ENCODE measurements around the gene TTC9. TPM values are rescaled to one million over a fixed set of nuclear protein-coding genes. Genes with fewer than 3 reads are reported as not detected.

TTC9 gene
- polyA plus RNA-seq, 2 of the 4 experiments (the other 2 are of a cell fraction): 1.3 to 2.0 TPM

DNA sequence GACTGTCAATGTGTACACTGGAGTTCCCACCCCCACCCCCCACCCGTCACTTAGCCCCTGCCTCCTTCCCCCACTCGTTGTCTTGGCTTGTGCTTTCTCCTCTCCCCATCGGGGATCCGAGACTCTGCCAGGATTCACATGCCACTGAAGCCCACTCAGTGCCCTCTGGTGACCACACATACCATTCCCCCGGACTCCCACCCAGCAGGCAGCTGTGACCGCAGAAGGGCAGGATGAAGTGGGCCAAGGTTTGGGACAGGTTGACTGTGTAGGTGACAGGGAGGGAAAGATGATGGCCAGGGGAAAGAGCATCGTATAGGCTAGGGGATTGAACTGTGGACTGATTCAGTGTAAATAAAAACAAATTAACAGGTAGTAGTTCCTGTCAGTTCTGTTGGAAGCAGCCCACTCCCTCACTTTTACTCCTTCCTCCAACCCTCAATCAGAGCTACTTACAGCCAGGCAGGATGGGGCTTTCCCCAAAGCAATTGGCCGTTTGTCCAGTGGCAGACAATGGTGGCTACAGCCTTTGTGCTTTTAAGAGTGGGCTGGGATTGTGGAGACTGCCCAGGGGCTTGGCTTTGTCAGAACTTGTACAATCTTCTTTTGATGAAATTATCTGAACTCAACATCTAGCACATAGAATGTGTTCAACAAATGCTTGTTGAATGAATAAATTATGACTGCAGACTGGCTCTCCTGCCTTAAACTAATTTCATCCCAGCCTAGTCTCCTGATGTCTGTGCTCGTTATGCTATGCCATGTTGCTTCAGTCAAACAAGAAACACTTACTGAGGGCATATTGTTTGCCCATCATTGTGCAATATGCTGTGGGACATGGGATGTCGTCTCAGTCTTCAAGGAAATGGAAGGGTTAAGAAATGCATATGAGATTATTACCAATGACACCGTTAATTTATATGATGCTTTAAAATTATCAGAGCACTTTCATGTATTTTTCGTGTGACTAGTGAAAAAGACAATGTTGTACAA is 30.2 kb downstream of the TTC9 start:
- WGBS (ENCODE audit: missing lambda C conversion rate): 54% methylated on average over 7 of the region's 12 CpGs
- no peak overlapping the region for H3K4me3 ChIP-seq
- no peak overlapping the region for H3K27ac ChIP-seq
- TF ChIP-seq FOSB (CRISPR knock-in tag; IDR thresholded peaks at IDR 0.05): no peak
- TF ChIP-seq NPAS2 (CRISPR knock-in tag; IDR thresholded peaks at IDR 0.05; ENCODE audit: borderline replicate concordance): no peak
- no peak for TF ChIP-seq MAZ (IDR thresholded peaks at IDR 0.05; ENCODE audit: borderline replicate concordance, low read depth, low read length)
- no peak for TF ChIP-seq HOXB13 (CRISPR knock-in tag; IDR thresholded peaks at IDR 0.05; ENCODE audit: low read depth)
- no peak for TF ChIP-seq FOSL2 (IDR thresholded peaks at IDR 0.05)
- no peak for TF ChIP-seq FOSL2 (CRISPR knock-in tag; IDR thresholded peaks at IDR 0.05)
- no peak for TF ChIP-seq BHLHE40 (IDR thresholded peaks at IDR 0.05; ENCODE audit: low read depth, low read length)
- TF ChIP-seq MAFK (IDR thresholded peaks at IDR 0.05; ENCODE audit: partially characterized antibody): no peak
- TF ChIP-seq JUNB (IDR thresholded peaks at IDR 0.05): no peak
- TF ChIP-seq CHD2 (IDR thresholded peaks at IDR 0.05; ENCODE audit: low read length, partially characterized antibody): no peak
- no peak for TF ChIP-seq CBX8 (IDR thresholded peaks at IDR 0.05)
- no peak for TF ChIP-seq CHD4 (IDR thresholded peaks at IDR 0.05; ENCODE audit: borderline replicate concordance)
- TF ChIP-seq HEYL (CRISPR knock-in tag; IDR thresholded peaks at IDR 0.05): no peak
- TF ChIP-seq HOXB5 (CRISPR knock-in tag; IDR thresholded peaks at IDR 0.05): no peak
- TF ChIP-seq, protein P1, sequence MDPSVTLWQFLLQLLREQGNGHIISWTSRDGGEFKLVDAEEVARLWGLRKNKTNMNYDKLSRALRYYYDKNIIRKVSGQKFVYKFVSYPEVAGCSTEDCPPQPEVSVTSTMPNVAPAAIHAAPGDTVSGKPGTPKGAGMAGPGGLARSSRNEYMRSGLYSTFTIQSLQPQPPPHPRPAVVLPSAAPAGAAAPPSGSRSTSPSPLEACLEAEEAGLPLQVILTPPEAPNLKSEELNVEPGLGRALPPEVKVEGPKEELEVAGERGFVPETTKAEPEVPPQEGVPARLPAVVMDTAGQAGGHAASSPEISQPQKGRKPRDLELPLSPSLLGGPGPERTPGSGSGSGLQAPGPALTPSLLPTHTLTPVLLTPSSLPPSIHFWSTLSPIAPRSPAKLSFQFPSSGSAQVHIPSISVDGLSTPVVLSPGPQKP (IDR thresholded peaks at IDR 0.05; ENCODE audit: low read depth, low read length): no peak
- TF ChIP-seq EHMT2 (IDR thresholded peaks at IDR 0.05; ENCODE audit: low read depth): no peak
- TF ChIP-seq RARB (CRISPR knock-in tag; IDR thresholded peaks at IDR 0.05): no peak
- no peak for TF ChIP-seq HDAC2 (IDR thresholded peaks at IDR 0.05)
- TF ChIP-seq, protein P2, sequence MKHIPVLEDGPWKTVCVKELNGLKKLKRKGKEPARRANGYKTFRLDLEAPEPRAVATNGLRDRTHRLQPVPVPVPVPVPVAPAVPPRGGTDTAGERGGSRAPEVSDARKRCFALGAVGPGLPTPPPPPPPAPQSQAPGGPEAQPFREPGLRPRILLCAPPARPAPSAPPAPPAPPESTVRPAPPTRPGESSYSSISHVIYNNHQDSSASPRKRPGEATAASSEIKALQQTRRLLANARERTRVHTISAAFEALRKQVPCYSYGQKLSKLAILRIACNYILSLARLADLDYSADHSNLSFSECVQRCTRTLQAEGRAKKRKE (CRISPR knock-in tag; IDR thresholded peaks at IDR 0.05; ENCODE audit: low read depth): no peak
- no peak for TF ChIP-seq HOXA7 (CRISPR knock-in tag; IDR thresholded peaks at IDR 0.05)
- TF ChIP-seq SMC3 (IDR thresholded peaks at IDR 0.05): no peak
- FAIRE-seq: no peak
- no peak for ATAC-seq
- no peak for DNase-seq (ENCODE audit: low read depth in 1 of 2, low spot score in 1 of 2)
- H3K4me1 ChIP-seq: no peaks in the 10 kb centered on the region
- no peaks in the 10 kb centered on the region for H3K9me3 ChIP-seq
- ChIA-PET CTCF (interaction anchor here (0.9 to 1.6 kb wide), 2 partner anchors 15 to 41 kb away, joined by 3 read pairs; no protein-coding TSS in a partner anchor), POLR2A (no interaction called here)
- H3K4me2 ChIP-seq: no peak overlapping the region

DNA sequence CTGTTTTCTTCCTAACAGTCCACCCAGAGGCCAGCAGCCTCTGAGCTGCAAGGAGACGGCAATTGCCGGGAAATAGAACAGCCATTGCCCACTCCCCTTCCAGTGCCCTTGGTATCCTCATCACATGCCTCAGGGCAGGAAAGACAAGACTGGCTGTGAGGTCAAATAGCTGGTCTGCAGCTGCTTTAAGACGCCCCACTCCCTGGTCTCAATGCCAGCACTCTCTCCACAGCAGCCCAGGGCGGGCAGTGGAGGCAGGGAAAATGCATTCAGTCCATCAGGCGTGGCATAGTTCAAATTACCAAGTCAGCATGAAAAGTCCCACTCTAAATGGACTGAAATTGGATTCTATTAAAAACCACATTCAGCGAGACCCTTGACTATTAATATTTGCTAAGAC is 35.6 kb downstream of the TTC9 start:
- TF ChIP-seq CBX8 (IDR thresholded peaks at IDR 0.05) (no peak), RARB (CRISPR knock-in tag; IDR thresholded peaks at IDR 0.05) (no peak), RCOR1 (IDR thresholded peaks at IDR 0.05; ENCODE audit: low read depth, low read length) (no peak), FOSB (CRISPR knock-in tag; IDR thresholded peaks at IDR 0.05) (no peak), ESRRA (IDR thresholded peaks at IDR 0.05; ENCODE audit: borderline replicate concordance, low read length) (no peak), NFE2L2 (conservative IDR thresholded peaks at IDR 0.05; ENCODE audit: low read length) (no peak), SMC3 (IDR thresholded peaks at IDR 0.05) (no peak), HEYL (CRISPR knock-in tag; IDR thresholded peaks at IDR 0.05) (no peak), HOXA7 (CRISPR knock-in tag; IDR thresholded peaks at IDR 0.05) (no peak), POLR2A (IDR thresholded peaks at IDR 0.05; ENCODE audit: low read length) (no peak), MAZ (IDR thresholded peaks at IDR 0.05; ENCODE audit: borderline replicate concordance, low read depth, low read length) (no peak), HOXB5 (CRISPR knock-in tag; IDR thresholded peaks at IDR 0.05) (no peak), CEBPB (IDR thresholded peaks at IDR 0.05) (no peak)
- TF ChIP-seq, protein P2 (CRISPR knock-in tag; IDR thresholded peaks at IDR 0.05; ENCODE audit: low read depth): no peak
- TF ChIP-seq, protein P3, sequence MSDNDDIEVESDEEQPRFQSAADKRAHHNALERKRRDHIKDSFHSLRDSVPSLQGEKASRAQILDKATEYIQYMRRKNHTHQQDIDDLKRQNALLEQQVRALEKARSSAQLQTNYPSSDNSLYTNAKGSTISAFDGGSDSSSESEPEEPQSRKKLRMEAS (IDR thresholded peaks at IDR 0.05): no peak
- TF ChIP-seq, protein P4, sequence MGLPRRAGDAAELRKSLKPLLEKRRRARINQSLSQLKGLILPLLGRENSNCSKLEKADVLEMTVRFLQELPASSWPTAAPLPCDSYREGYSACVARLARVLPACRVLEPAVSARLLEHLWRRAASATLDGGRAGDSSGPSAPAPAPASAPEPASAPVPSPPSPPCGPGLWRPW (IDR thresholded peaks at IDR 0.05): no peak
- ATAC-seq (no peak), FAIRE-seq (no peak), DNase-seq (ENCODE audit: low read depth in 1 of 2, low spot score in 1 of 2) (no peak)
- H3K4me3 ChIP-seq: no peak overlapping the region
- ChIA-PET CTCF (no interaction called here), POLR2A (no interaction called here)
- no peak overlapping the region for H3K27ac ChIP-seq
- no peaks in the 10 kb centered on the region for H3K9me3 ChIP-seq
- no peaks in the 10 kb centered on the region for H3K4me1 ChIP-seq
- no peak overlapping the region for H3K4me2 ChIP-seq
- 77% methylated on average over 6 of the region's 6 CpGs for WGBS (ENCODE audit: missing lambda C conversion rate)
